Endodermal cell (in vitro differentiated cells): ENCODE measurements around the gene B4GALNT1. TPM values are rescaled to one million over a fixed set of nuclear protein-coding genes. Genes with fewer than 3 reads are reported as not detected.

Experiments used
- DNase-seq: peaks from one replicate; pipeline ENCODE4 v3.0.0-alpha.2; 2017
- H3K27ac ChIP-seq: 2 replicates; pipeline ENCODE4 v1.5.1; 2013; ENCODE audit warnings: mild to moderate bottlenecking, low read depth, low read length, moderate library complexity
- H3K27me3 ChIP-seq: 2 replicates; pipeline ENCODE4 v1.6.1; 2013; ENCODE audit warnings: mild to moderate bottlenecking, low read length, moderate library complexity; ENCODE audit not compliant: insufficient read depth, control insufficient read depth, poor library complexity, severe bottlenecking
- H3K36me3 ChIP-seq: 2 replicates; pipeline ENCODE4 v1.7.0; 2013; ENCODE audit warnings: mild to moderate bottlenecking, low read length, moderate library complexity; ENCODE audit not compliant: control insufficient read depth, insufficient read depth
- H3K4me1 ChIP-seq: one replicate; pipeline ENCODE4 v1.7.0; 2013; ENCODE audit warnings: low read length; ENCODE audit not compliant: control insufficient read depth, insufficient read depth
- H3K4me3 ChIP-seq: 2 replicates; pipeline ENCODE4 v1.5.1; 2013; ENCODE audit warnings: mild to moderate bottlenecking, low read length, moderate library complexity
- H3K9ac ChIP-seq: 2 replicates; pipeline ENCODE4 v1.6.1; 2013; ENCODE audit warnings: mild to moderate bottlenecking, low read length, moderate library complexity; ENCODE audit not compliant: poor library complexity, severe bottlenecking; ENCODE audit errors: extremely low read depth
- H3K9me3 ChIP-seq: 2 replicates; pipeline ENCODE4 v1.6.1; 2013; ENCODE audit warnings: mild to moderate bottlenecking, low read length, moderate library complexity; ENCODE audit not compliant: control insufficient read depth
- H3K27ac Mint-ChIP-seq: 2 replicates; pipeline ENCODE4 v1.8.0; 2020; ENCODE audit warnings: mixed read lengths
- H3K27me3 Mint-ChIP-seq: 2 replicates; pipeline ENCODE4 v1.8.0; 2021; ENCODE audit warnings: mild to moderate bottlenecking, mixed read lengths; ENCODE audit not compliant: insufficient read depth
- H3K36me3 Mint-ChIP-seq: 2 replicates; pipeline ENCODE4 v1.8.0; 2020; ENCODE audit warnings: low read depth, mixed read lengths
- H3K4me1 Mint-ChIP-seq: 2 replicates; pipeline ENCODE4 v1.8.0; 2020; ENCODE audit warnings: mixed read lengths
- H3K4me3 Mint-ChIP-seq: 2 replicates; pipeline ENCODE4 v1.8.0; 2020; ENCODE audit warnings: mild to moderate bottlenecking, moderate library complexity, mixed read lengths
- H3K9me3 Mint-ChIP-seq: 2 replicates; pipeline ENCODE4 v1.8.0; 2020; ENCODE audit warnings: mild to moderate bottlenecking, mixed read lengths
- WGBS, 2 experiments: methylation state at CpG; one replicate each; pipeline versions ENCODE4 v1.1.5 to v1.1.7; 2013; ENCODE audit warnings: missing lambda C conversion rate in 2 of 2, mixed read lengths in 1 of 2; ENCODE audit not compliant: insufficient coverage in 1 of 2, insufficient read length in 1 of 2; 5-methylcytosine and 5-hydroxymethylcytosine counted together
- total RNA-seq, 2 donors: library from RNA; stranded (reverse); fragmentation: NEBNext Ultra II Directional in 1 of 2; extraction: Animal tissue kit (Norgen Biotek cat#: 25700) in 1 of 2; gene quantifications; 2 replicates in 1 of 2; 3 replicates in 1 of 2; pipeline ENCODE4 v1.2.1, GENCODE V29; 2021
- TF ChIP-seq, protein P1 (sequence below): fragments of 200-600 bp; sonication (generic); conservative IDR thresholded peaks from 2 replicates; pipeline ENCODE4 v1.5.0; 2021; ENCODE audit warnings: antibody characterized with exemption, mild to moderate bottlenecking

Gene B4GALNT1
- total RNA-seq, 2 donors from 2014 or later = 0.49 to 0.66 TPM

GRCh38 chr12:57592551-57593165 is 40.3 kb downstream of the B4GALNT1 start:
- H3K4me3 ChIP-seq = peak overlapping the region; percentile 97
- WGBS, 2 experiments = 76 to 82% methylated on average over 1 to 2 of the region's 2 CpGs
- no peak overlapping the region for H3K27ac Mint-ChIP-seq

DNA sequence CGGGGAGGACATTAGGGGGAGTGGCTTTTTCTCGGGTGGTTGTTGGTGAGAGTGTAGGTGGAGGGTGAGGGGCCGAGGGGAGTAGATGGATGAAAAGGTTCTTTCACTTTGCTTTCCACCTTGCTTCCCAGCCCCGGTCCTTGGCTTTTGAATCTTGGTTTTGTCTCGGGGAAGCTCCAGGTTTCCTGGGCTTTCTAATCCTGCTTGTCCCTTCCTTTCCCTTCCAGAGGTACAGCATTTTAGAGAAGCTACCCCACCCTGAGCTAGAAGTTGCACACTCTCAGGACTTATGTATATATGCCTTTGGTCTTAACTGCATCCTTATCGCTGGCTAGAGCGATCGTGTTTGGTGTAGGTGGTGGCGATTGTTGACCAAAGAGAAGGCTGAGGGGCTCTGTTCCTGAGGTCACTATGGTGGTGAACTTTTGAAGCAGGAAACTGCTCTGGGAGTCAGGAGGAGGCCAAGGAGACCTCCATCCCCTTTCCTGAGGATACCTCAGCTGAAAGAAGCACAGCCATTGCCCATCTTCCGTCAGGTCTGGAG is 41.1 kb downstream of the B4GALNT1 start:
- peak; percentile 50 for DNase-seq
- H3K36me3 Mint-ChIP-seq = peaks cover 23% of the 10 kb centered on the region
- H3K4me1 ChIP-seq = peaks cover 6% of the 10 kb centered on the region
- TF ChIP-seq, protein P1, sequence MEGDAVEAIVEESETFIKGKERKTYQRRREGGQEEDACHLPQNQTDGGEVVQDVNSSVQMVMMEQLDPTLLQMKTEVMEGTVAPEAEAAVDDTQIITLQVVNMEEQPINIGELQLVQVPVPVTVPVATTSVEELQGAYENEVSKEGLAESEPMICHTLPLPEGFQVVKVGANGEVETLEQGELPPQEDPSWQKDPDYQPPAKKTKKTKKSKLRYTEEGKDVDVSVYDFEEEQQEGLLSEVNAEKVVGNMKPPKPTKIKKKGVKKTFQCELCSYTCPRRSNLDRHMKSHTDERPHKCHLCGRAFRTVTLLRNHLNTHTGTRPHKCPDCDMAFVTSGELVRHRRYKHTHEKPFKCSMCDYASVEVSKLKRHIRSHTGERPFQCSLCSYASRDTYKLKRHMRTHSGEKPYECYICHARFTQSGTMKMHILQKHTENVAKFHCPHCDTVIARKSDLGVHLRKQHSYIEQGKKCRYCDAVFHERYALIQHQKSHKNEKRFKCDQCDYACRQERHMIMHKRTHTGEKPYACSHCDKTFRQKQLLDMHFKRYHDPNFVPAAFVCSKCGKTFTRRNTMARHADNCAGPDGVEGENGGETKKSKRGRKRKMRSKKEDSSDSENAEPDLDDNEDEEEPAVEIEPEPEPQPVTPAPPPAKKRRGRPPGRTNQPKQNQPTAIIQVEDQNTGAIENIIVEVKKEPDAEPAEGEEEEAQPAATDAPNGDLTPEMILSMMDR = no peak
- H3K27ac ChIP-seq = no peak overlapping the region
- peak overlapping the region; percentile 50 for H3K9ac ChIP-seq
- no peaks in the 10 kb centered on the region for H3K9me3 ChIP-seq
- peaks cover 3% of the 10 kb centered on the region for H3K27me3 Mint-ChIP-seq
- H3K36me3 ChIP-seq = peaks cover 24% of the 10 kb centered on the region
- peak overlapping the region; percentile 84 for H3K4me3 Mint-ChIP-seq
- peak overlapping the region; percentile 94 for H3K27ac Mint-ChIP-seq
- 39 to 74% methylated on average over 7 to 9 of the region's 10 CpGs for WGBS, 2 experiments
- H3K4me3 ChIP-seq = peak overlapping the region; percentile 97
- H3K9me3 Mint-ChIP-seq = no peaks in the 10 kb centered on the region
- peaks cover 27% of the 10 kb centered on the region for H3K4me1 Mint-ChIP-seq
- H3K27me3 ChIP-seq = peaks cover 21% of the 10 kb centered on the region

More at GRCh38 chr12:57592551-57593165, 40.3 kb downstream of the B4GALNT1 start:
- H3K4me1 ChIP-seq = peaks cover 6% of the 10 kb centered on the region
- peaks cover 17% of the 10 kb centered on the region for H3K27me3 ChIP-seq
- H3K9ac ChIP-seq = no peak overlapping the region
- H3K36me3 ChIP-seq = peaks cover 30% of the 10 kb centered on the region
- no peaks in the 10 kb centered on the region for H3K9me3 Mint-ChIP-seq
- peaks cover 31% of the 10 kb centered on the region for H3K36me3 Mint-ChIP-seq
- H3K4me1 Mint-ChIP-seq = peaks cover 27% of the 10 kb centered on the region
- TF ChIP-seq, protein P1 = no peak
- H3K4me3 Mint-ChIP-seq = peak overlapping the region; percentile 84
- H3K27me3 Mint-ChIP-seq = peaks cover 3% of the 10 kb centered on the region
- no peak overlapping the region for H3K27ac ChIP-seq
- H3K9me3 ChIP-seq = no peaks in the 10 kb centered on the region
- peak; percentile 36 for DNase-seq

GRCh38 chr12:57590864-57591781 is 41.9 kb downstream of the B4GALNT1 start, which contains the start of gene PIP4K2C:
TSS of gene PIP4K2C (plus strand) at chr12:57591192. CDS start at chr12:57591290, 98 bp downstream.
- peak within 1 kb of the TSS; percentile 50 for H3K9ac ChIP-seq
- H3K27ac ChIP-seq = no peak within 1 kb of the TSS
- H3K27me3 Mint-ChIP-seq = peaks cover 3% of the 10 kb centered on the region
- no peaks in the 10 kb centered on the region for H3K9me3 Mint-ChIP-seq
- 1 to 4% methylated on average over 20 to 69 of the region's 69 CpGs for WGBS, 2 experiments
- TF ChIP-seq, protein P1 = no peak
- peaks cover 27% of the 10 kb centered on the region for H3K4me1 Mint-ChIP-seq
- peak within 1 kb of the TSS; percentile 94 for H3K27ac Mint-ChIP-seq
- H3K36me3 Mint-ChIP-seq = peaks cover 18% of the 10 kb centered on the region
- H3K4me1 ChIP-seq = peaks cover 6% of the 10 kb centered on the region
- peak; percentile 99 for DNase-seq
- peak within 1 kb of the TSS; percentile 97 for H3K4me3 ChIP-seq
- H3K36me3 ChIP-seq = peaks cover 18% of the 10 kb centered on the region
- no peaks in the 10 kb centered on the region for H3K9me3 ChIP-seq
- peaks cover 21% of the 10 kb centered on the region for H3K27me3 ChIP-seq
- H3K4me3 Mint-ChIP-seq = peak within 1 kb of the TSS; percentile 84
